WTC11 (cell line): ENCODE results near the gene MEX3B. TPM values are rescaled to one million over a fixed set of nuclear protein-coding genes. Genes with fewer than 3 reads are reported as not detected.

Experiments used
- ATAC-seq: fragments of 200-7000 bp; cut with Tn5 transposase; 2 replicates; pipeline ENCODE4 v1.10.0; 2021; ENCODE audit warnings: mild to moderate bottlenecking, moderate library complexity
- CTCF ChIA-PET: fragments of 300-600 bp; sonication (Branson Sonifier 250); formaldehyde crosslinking; loops from one replicate; lab custom pipeline; 2021; ENCODE audit warnings: antibody characterized with exemption; lab: Charles Lee
- POLR2A ChIA-PET: fragments of 350-600 bp; sonication (Branson Sonifier 250); formaldehyde crosslinking; loops from one replicate; lab custom pipeline; 2021; ENCODE audit warnings: antibody characterized with exemption; lab: Charles Lee
- DNase-seq: peaks from one replicate; pipeline ENCODE4 v3.0.0; 2021; ENCODE audit warnings: low spot score
- H3K27ac Mint-ChIP-seq: 2 replicates; pipeline ENCODE4 v1.8.0; 2021; ENCODE audit warnings: mixed read lengths
- H3K27me3 Mint-ChIP-seq: 2 replicates; pipeline ENCODE4 v1.8.0; 2021; ENCODE audit warnings: low read depth, mild to moderate bottlenecking, moderate library complexity, mixed read lengths
- H3K36me3 Mint-ChIP-seq: 2 replicates; pipeline ENCODE4 v1.8.0; 2021; ENCODE audit warnings: mixed read lengths
- H3K4me1 Mint-ChIP-seq: 2 replicates; pipeline ENCODE4 v1.8.0; 2022; ENCODE audit warnings: mixed read lengths
- H3K4me3 Mint-ChIP-seq: 2 replicates; pipeline ENCODE4 v1.8.0; 2021; ENCODE audit warnings: mild to moderate bottlenecking, moderate library complexity, mixed read lengths
- H3K9me3 Mint-ChIP-seq: 2 replicates; pipeline ENCODE4 v1.8.0; 2021; ENCODE audit warnings: mixed read lengths
- ETV6 ChIP-seq: sonication (generic); formaldehyde crosslinking; IDR thresholded peaks from 2 replicates; pipeline ENCODE4 v1.8.1; 2022; ENCODE audit warnings: mild to moderate bottlenecking, missing genetic modification reagents
- JAZF1 ChIP-seq: fragments of 250-450 bp; sonication (Bioruptor Pico); IDR thresholded peaks from 2 replicates; pipeline ENCODE4 v1.9.0; 2021; ENCODE audit warnings: moderate library complexity, mild to moderate bottlenecking, inconsistent platforms
- NR1H2 ChIP-seq: sonication (generic); formaldehyde crosslinking; IDR thresholded peaks from 2 replicates; pipeline ENCODE4 v1.9.0; 2021; ENCODE audit warnings: mild to moderate bottlenecking, moderate library complexity, missing genetic modification reagents
- RELA ChIP-seq: sonication (generic); formaldehyde crosslinking; IDR thresholded peaks from 2 replicates; pipeline ENCODE4 v1.8.1; 2022; ENCODE audit warnings: missing genetic modification reagents, mild to moderate bottlenecking, borderline replicate concordance
- SMAD3 ChIP-seq: sonication (generic); formaldehyde crosslinking; IDR thresholded peaks from 2 replicates; pipeline ENCODE4 v1.8.0; 2022; ENCODE audit warnings: missing genetic modification reagents, mild to moderate bottlenecking, borderline replicate concordance
- ZNF263 ChIP-seq: sonication (generic); formaldehyde crosslinking; IDR thresholded peaks from 2 replicates; pipeline ENCODE4 v1.8.1; 2022; ENCODE audit warnings: low read depth, mild to moderate bottlenecking, moderate library complexity, missing genetic modification reagents
- total RNA-seq: library from RNA; stranded (reverse); gene quantifications from 3 replicates; pipeline ENCODE4 v1.2.3, GENCODE V29; 2021
- TF ChIP-seq, protein P1 (sequence below): sonication (generic); formaldehyde crosslinking; IDR thresholded peaks from 2 replicates; pipeline ENCODE4 v1.8.1; 2023; ENCODE audit warnings: mild to moderate bottlenecking, missing genetic modification reagents, moderate library complexity
- TF ChIP-seq, protein P2 (sequence below): fragments of 250-450 bp; sonication (Bioruptor Pico); IDR thresholded peaks from 2 replicates; pipeline ENCODE4 v1.9.0; 2021; ENCODE audit warnings: mild to moderate bottlenecking, borderline replicate concordance
- TF ChIP-seq, protein P3 (sequence below): sonication (generic); formaldehyde crosslinking; IDR thresholded peaks from 2 replicates; pipeline ENCODE4 v1.8.1; 2022; ENCODE audit warnings: missing genetic modification reagents, borderline replicate concordance
- TF ChIP-seq, protein P4 (sequence below): sonication (generic); formaldehyde crosslinking; IDR thresholded peaks from 2 replicates; pipeline ENCODE4 v1.8.0; 2023; ENCODE audit warnings: mild to moderate bottlenecking, missing genetic modification reagents

The MEX3B gene
- total RNA-seq, 1 experiment from 2014 or later, result 8.8 TPM

DNA sequence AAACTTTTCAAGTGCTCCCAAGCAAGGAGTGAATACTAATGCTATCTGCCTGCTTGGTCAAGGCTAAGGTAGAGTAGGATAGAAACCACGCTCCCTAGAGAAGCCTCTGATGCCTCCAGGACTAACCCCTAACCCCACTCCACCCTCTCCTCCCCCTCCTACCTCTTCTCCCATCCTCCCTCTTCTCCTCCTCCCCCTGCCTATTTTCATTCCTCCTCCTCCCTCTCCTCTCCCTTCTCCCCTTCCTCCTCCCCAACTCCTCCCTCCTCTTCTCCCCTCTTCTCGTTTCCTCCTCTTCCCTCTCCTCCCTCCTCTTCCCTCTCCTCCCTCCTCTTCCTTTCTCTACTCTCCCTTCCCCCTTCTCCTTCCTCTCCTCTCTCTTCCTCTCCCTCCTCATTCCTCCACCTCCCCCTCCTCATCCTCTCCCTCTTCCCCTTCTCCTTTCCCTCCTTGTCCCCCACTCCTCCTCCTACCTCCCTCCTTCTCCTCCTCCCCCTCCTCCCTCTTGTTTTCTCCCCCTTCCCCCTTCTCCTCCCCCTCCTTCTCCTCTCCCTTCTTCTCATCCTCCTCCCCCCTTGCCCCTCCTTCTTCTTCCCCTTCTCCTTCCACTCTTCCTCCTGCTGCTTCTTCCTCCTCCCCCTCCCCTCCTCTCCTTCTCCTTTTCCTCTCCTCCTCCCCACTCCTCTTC, 12.8 kb upstream of the MEX3B start:
- peak overlapping the region; percentile 81 for H3K4me3 Mint-ChIP-seq
- H3K27me3 Mint-ChIP-seq, result peaks cover 75% of the 10 kb centered on the region
- ChIA-PET POLR2A (interaction anchor here (2.3 kb wide), 1 partner anchor 12 kb away, joined by 9 read pairs; no protein-coding TSS in a partner anchor), CTCF (interaction anchor here (0.6 to 2.0 kb wide), 3 partner anchors 12 to 193 kb away, joined by 3 to 22 read pairs (median 10); partner anchors contain the start of gene MEX3B)
- no peaks in the 10 kb centered on the region for H3K36me3 Mint-ChIP-seq
- TF ChIP-seq ETV6 (CRISPR knock-in tag), result 0 out of 2 replicates have a peak, but pooled peaks have one; percentile 14
- TF ChIP-seq, protein P1, sequence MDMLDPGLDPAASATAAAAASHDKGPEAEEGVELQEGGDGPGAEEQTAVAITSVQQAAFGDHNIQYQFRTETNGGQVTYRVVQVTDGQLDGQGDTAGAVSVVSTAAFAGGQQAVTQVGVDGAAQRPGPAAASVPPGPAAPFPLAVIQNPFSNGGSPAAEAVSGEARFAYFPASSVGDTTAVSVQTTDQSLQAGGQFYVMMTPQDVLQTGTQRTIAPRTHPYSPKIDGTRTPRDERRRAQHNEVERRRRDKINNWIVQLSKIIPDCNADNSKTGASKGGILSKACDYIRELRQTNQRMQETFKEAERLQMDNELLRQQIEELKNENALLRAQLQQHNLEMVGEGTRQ, result no peak
- TF ChIP-seq, protein P2, sequence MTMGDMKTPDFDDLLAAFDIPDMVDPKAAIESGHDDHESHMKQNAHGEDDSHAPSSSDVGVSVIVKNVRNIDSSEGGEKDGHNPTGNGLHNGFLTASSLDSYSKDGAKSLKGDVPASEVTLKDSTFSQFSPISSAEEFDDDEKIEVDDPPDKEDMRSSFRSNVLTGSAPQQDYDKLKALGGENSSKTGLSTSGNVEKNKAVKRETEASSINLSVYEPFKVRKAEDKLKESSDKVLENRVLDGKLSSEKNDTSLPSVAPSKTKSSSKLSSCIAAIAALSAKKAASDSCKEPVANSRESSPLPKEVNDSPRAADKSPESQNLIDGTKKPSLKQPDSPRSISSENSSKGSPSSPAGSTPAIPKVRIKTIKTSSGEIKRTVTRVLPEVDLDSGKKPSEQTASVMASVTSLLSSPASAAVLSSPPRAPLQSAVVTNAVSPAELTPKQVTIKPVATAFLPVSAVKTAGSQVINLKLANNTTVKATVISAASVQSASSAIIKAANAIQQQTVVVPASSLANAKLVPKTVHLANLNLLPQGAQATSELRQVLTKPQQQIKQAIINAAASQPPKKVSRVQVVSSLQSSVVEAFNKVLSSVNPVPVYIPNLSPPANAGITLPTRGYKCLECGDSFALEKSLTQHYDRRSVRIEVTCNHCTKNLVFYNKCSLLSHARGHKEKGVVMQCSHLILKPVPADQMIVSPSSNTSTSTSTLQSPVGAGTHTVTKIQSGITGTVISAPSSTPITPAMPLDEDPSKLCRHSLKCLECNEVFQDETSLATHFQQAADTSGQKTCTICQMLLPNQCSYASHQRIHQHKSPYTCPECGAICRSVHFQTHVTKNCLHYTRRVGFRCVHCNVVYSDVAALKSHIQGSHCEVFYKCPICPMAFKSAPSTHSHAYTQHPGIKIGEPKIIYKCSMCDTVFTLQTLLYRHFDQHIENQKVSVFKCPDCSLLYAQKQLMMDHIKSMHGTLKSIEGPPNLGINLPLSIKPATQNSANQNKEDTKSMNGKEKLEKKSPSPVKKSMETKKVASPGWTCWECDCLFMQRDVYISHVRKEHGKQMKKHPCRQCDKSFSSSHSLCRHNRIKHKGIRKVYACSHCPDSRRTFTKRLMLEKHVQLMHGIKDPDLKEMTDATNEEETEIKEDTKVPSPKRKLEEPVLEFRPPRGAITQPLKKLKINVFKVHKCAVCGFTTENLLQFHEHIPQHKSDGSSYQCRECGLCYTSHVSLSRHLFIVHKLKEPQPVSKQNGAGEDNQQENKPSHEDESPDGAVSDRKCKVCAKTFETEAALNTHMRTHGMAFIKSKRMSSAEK (CRISPR knock-in tag), result no peak
- TF ChIP-seq JAZF1 (CRISPR knock-in tag), result no peak
- peak; percentile 85; the same call in 1 of the 2 replicates for TF ChIP-seq ZNF263
- TF ChIP-seq, protein P3, sequence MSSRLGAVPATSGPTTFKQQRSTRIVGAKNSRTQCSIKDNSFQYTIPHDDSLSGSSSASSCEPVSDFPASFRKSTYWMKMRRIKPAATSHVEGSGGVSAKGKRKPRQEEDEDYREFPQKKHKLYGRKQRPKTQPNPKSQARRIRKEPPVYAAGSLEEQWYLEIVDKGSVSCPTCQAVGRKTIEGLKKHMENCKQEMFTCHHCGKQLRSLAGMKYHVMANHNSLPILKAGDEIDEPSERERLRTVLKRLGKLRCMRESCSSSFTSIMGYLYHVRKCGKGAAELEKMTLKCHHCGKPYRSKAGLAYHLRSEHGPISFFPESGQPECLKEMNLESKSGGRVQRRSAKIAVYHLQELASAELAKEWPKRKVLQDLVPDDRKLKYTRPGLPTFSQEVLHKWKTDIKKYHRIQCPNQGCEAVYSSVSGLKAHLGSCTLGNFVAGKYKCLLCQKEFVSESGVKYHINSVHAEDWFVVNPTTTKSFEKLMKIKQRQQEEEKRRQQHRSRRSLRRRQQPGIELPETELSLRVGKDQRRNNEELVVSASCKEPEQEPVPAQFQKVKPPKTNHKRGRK (CRISPR knock-in tag), result peak; percentile 89
- no peak for TF ChIP-seq RELA (CRISPR knock-in tag)
- TF ChIP-seq SMAD3 (CRISPR knock-in tag), result no peak
- DNase-seq (no peak), ATAC-seq (peak; percentile 35)
- no peak overlapping the region for H3K27ac Mint-ChIP-seq
- H3K4me1 Mint-ChIP-seq, result peaks cover 45% of the 10 kb centered on the region
- H3K9me3 Mint-ChIP-seq, result no peaks in the 10 kb centered on the region

DNA sequence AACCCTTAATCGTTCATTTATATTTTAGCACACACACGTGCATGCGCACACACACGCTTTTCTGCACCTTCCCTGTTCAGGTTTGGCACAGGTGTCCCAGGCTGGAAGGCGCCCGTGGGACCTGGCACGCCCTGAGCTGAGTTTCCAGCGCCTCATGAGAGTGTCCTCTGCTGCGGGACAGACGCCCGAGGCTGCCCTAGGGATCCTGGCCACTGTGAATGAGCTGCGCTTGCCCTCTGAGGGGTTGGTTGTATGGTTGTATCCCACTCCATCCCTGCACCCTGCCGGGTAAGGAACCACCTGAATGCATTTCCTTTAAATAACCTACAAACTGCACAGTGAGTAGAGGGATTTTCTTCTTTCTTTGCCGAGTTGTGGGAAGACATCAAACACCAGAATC, 12.2 kb upstream of the MEX3B start:
- no peak overlapping the region for H3K27ac Mint-ChIP-seq
- peaks cover 72% of the 10 kb centered on the region for H3K27me3 Mint-ChIP-seq
- DNase-seq, result no peak
- peak overlapping the region; percentile 81 for H3K4me3 Mint-ChIP-seq
- TF ChIP-seq, protein P4, sequence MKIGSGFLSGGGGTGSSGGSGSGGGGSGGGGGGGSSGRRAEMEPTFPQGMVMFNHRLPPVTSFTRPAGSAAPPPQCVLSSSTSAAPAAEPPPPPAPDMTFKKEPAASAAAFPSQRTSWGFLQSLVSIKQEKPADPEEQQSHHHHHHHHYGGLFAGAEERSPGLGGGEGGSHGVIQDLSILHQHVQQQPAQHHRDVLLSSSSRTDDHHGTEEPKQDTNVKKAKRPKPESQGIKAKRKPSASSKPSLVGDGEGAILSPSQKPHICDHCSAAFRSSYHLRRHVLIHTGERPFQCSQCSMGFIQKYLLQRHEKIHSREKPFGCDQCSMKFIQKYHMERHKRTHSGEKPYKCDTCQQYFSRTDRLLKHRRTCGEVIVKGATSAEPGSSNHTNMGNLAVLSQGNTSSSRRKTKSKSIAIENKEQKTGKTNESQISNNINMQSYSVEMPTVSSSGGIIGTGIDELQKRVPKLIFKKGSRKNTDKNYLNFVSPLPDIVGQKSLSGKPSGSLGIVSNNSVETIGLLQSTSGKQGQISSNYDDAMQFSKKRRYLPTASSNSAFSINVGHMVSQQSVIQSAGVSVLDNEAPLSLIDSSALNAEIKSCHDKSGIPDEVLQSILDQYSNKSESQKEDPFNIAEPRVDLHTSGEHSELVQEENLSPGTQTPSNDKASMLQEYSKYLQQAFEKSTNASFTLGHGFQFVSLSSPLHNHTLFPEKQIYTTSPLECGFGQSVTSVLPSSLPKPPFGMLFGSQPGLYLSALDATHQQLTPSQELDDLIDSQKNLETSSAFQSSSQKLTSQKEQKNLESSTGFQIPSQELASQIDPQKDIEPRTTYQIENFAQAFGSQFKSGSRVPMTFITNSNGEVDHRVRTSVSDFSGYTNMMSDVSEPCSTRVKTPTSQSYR (CRISPR knock-in tag), result 0 out of 2 replicates have a peak, but pooled peaks have one; percentile 52
- TF ChIP-seq ETV6 (CRISPR knock-in tag), result 0 out of 2 replicates have a peak, but pooled peaks have one; percentile 19
- TF ChIP-seq NR1H2 (CRISPR knock-in tag), result no peak
- TF ChIP-seq, all 79 proteins: peak for 2
- H3K36me3 Mint-ChIP-seq, result no peaks in the 10 kb centered on the region
- ChIA-PET CTCF (interaction anchor here (0.8 to 2.0 kb wide), 5 partner anchors 11 to 50 kb away, joined by 3 to 22 read pairs (median 8); partner anchors contain the start of gene MEX3B), POLR2A (interaction anchor here (2.3 kb wide), 1 partner anchor 11 kb away, joined by 9 read pairs; no protein-coding TSS in a partner anchor)
- H3K9me3 Mint-ChIP-seq, result no peaks in the 10 kb centered on the region
- peaks cover 41% of the 10 kb centered on the region for H3K4me1 Mint-ChIP-seq
- ATAC-seq, result peak; percentile 68
